Femur (tissue), 1 donor: ENCODE data around the gene DNM3.

Source experiments
- DNase-seq: peaks from one replicate; pipeline ENCODE4 v3.0.0-alpha.2; 2017

The DNM3 gene

DNA sequence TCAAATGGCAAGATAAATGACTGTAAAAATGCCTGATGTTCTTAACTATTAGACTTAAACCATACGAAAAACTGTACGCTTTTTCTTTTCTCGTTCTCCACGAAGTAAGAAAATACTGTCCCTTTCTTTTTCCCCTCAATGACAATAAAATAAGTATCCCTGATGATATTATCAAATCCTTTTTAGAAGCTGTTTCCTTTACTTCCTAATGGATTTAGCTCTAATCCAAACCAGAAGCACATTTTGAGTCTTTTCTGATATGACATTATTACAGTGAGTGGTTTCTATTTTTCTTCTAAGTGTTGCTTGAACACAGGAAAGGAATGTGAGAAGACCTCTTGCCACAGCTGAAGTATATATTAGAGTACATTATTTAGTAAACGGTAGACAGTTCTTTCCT, 32.4 kb downstream of the DNM3 start:
- DNase-seq: no peak

DNA sequence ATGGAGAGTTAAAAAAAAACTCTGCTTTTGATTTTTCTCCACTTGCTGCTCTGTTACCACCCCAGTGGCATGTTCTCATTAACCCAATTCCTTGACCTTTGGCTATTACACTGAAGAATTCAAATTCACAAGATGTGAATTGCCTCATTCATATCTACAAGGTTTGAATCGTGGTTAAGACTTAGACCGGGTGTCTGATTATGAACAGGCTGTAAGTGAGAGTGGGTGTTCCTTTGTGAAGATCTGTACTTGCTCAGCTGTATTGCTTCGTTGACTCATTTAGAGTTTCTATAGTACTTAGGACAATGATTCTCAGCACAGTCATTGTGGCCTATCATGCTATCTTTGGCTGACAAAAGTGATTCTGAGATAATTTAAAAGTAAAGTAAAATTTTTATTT, 36.4 kb downstream of the DNM3 start:
- no peak for DNase-seq

DNA sequence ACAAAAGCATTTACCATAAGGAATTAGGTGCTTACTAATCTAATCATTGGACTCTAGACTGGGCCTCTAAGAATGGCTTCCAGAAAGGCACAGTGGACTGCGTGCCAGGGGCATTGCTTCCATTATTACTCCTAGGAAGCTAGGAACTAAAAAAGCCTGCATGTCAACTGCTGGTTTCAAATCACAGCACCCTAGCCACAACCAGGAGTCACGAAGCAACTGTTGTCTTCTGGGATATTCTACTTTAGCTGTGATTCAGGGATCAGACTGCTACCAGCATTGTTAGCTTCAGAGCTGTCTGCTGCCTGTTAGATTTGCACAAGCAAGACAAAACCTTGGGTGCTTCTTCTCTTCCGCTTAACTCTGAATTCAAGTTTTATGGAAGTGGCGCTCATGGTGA, 38.3 kb downstream of the DNM3 start:
- DNase-seq: no peak

DNA sequence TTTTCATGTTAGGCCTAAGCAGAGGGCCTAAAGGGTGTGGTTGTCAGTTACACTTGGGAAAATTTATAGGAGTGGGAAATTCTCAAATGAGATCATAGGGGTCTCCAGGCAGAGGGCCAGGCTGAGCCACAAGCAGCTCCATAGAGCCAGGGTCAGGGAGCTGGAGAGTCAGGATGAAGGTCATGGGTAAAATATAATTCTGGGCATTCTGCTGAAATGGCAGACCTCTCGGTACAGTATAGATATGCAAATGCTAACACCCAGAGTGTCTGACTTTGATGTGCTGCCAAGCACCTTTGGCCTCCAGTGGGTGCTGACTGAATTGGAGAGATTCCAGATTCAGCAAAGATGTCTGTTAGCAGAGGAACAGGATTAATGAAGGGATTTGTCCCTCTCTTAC, 40.1 kb downstream of the DNM3 start:
- no peak for DNase-seq

DNA sequence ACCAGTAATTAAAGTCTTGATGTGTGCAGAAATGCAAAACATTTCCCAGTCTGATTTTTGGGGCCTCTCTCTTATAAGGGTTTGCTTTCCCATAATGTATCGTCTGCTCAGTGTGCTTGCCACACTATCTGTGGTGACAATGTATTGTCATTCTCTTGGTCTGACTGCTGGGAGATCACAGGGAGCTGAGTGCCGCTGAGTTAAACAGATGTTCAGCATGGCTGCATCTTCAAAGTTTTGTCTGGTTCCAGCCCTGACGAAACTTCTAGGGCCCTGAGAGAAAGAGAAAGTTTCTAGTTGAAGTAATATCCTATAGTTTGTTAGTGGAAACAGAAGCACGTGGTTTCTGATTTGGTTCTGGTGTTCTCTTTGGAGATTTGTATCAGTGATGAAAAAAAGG, 42.6 kb downstream of the DNM3 start:
- no peak for DNase-seq

DNA sequence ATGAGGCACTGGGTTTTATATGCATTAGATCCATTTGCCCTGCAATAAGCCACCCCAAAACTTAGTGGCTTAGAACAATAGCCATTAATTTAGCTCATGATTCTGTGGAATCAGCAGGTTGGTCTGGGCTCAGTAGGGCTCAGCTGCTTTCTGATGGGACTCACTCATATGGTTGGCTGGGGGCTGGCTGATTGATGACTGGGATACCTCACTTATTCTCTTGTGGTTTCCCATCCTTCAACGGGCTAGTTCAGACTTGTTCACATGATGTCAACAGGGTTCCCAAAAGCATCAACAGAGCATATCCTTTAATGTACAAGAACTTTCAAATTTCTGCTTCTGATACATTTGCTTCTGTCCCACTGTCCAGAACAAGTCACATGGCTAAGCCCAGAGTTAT, 43.2 kb downstream of the DNM3 start:
- no peak for DNase-seq

DNA sequence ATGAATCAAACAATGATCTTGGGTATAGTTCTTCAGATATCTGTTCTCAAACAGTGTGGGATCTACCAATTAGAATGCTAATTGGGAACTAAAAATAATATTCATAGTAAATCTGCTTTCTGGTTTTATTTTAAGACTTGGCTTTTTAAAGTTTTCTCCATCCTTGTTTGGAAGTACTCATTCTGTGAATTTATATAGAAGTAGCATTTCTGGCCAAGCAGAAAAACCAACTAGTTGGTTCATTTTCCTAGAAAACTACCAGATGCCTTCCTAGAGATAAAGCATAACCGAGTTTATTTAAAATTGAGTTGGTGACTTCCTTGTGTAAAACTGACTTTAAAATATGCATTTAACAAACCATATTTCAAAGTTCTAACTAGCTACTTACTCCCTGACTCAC, 48.8 kb downstream of the DNM3 start:
- DNase-seq: no peak

DNA sequence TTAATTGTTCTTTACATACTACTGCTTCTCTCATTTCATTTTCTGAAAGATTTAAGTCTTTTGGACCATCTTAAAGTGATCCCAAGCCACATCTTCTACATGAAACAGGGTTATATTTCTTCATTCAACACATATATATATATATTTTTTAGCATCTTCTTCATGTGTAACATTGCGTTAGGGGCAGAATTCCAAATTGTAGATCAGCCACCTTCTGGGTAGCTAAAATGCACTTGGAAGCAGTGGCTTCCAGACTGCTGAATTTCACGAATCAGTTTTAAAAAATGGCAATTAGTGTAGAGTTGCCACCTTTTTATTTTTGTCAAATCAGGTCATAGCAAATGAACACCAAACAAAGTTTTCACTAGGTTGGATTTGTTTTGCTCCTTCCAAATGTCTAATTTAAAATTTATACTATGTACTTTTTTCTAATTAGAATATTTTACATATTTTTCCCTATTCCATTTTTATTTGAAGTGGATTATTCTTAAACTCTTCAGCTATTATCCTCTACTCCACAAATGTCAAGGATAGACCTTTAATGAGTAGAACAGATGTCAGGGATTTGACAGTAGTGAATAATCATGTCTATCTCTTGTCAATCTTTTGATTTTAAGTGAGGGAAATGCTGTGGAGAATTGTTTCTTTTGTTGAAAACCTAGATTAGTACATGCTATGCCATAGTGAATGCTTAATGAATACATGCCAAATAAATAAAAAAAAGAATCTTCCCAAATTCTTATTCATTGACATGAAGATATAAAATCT, 55.8 kb downstream of the DNM3 start:
- DNase-seq: no peak

DNA sequence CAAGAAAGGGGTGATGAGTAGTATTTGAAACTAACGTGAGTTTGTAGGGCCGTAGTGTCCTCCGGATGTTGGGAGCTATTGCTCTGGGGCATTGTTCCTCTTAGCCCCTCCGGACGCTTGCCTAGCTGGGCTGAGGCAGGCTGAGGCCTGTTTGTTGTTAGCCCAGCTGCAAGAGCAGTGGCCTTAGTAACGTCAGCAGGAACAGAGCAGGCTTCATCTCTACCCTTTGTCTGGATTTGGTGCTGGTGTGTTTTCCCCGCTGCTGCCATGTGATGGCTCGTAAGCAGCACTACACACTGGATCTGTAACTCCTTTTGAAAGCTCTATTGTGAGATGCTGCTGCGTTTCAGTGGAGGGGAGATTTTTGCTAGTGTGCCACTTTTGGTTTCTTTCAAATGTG, 57.6 kb downstream of the DNM3 start:
- DNase-seq: no peak

DNA sequence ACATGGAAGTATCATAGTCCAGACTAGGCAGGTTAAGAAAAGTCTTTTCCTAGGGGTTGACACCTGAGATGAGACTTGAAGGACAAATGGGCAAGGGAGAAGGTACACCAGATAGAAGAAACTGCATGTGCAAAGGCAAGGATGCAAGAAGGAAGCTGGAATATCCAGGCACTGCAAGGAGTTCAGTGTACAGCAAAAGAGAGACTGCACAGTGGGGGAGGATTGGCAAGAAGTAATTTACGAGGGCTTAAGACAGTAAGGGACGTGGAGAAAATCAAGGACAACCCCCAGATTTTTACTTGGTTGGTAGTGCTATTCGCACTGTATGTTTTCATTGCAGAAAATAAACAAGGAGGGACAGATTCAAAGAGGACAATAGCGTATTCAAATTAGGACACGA, 58.5 kb downstream of the DNM3 start:
- no peak for DNase-seq

DNA sequence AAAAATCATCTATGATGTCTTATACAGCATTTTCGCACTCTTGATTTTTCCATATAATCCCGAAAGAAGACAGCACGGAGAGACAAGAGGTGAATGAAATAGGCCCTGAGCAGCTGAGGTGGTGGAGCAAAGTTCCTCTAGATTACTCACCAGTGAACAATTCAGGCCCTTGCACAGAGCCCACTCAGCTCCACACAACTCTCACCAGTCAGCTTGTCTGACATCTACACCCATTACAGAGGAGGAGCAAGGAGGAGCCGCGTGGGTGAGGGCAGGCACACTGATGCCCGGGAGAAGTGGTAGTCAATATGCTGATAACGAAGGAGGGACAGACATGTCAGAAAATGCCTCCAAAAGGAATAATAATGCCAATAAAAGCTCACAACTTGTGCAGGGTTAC, 59.9 kb downstream of the DNM3 start:
- DNase-seq: no peak

DNA sequence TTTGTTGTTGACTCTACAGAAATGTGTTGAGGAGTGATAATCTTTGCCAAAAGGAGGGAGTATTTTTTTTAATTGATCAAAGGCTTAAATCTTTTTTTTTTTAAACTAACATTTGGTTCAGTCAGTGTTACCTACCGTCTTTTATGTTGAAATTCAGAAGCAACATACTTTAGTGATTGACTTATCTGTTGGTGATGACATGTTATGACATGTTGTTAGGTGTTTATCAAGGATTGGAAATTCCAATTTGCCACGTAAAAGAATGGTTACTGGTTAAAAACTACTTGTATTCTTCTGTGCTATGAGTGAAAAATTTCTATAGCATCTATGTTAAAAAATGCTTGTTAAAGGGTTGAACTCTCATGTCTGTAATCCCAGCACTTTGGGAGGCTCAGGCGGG, 61.2 kb downstream of the DNM3 start:
- no peak for DNase-seq

DNA sequence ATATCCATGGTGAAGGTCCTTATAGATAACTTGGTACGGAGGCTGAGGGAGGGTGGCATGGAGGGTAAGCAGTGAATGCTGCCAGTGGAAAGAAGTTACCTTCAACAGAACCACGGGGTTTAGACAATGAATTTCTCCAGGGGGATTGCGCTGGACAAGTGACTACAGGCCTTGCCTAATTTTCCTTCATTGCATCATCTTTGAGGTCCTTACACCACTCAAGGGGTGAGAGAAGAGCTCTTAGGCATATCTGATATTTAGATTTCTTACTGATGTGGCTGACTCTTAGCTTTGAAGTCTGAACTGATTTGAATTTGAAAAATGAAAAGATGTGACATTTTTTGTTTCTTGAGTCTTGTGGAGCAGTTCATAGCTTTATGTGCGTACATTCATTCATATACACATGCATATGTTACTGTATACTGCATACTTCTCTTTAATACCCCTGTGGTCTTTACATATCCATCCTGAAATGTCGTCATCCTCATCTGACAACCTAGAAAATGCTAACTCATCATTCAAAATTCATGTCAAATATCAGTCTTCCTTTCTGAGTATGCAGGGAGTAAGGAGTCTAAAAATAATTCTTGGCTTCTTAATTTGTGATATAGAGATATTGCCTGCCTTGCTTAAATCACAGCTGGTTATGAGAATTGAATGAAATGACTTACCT, 63.6 kb downstream of the DNM3 start:
- no peak for DNase-seq

DNA sequence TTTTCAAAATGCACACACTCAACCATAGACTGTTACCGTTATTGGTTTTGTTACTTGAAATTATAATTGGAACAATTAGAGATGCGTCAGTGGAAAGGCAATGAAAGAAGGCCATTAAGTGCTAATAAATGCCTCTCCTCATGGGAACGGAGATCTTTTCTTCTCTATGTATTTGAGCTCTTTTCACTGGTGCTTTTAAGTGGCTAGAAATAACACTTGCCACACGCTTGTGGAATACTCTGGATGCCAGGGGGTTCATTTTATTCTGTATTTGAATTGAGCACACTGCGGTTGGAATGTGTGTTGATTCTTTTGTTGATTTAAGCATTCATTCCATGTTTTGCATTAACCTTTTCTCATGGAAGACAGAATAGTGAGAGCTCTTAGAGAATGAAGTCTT, 68.4 kb downstream of the DNM3 start:
- DNase-seq: no peak

DNA sequence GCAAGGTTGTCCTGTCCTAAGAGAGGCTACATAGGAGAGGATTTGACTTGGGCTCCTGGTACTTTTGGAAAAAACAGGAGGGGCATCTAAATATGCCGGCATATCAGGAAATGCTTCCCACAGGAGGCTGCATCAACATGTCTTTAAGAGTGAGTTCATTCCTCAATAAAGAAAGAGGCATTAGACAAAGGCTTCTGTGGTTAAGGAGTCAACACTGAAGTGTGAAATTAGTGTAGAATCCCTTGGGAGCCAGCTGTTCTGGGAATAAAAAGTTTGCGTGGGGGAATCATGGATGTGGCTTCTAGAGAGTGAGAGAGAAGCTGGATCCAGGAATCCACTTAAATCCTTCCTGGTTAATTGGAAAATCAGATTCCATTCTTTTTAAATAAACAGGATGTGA, 69.5 kb downstream of the DNM3 start:
- no peak for DNase-seq

DNA sequence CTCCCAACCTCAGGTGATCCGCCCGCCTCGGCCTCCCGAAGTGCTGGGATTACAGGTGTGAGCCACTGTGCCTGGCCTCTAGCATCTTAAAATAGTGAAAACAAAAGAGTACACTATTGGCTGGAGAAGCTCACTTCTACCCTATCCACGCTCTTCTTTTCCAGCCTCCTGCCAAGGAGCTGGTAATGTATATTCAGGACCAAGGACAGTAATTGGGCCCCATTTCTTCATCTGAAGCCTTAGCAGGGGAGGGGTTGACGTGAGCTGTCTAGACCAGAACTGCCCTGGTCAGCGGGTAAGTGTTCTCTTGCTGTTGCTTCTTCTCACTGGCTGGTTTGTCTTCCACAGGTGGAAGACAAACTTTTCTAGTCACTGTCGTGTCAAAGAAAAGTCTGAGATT, 70.2 kb downstream of the DNM3 start:
- no peak for DNase-seq

DNA sequence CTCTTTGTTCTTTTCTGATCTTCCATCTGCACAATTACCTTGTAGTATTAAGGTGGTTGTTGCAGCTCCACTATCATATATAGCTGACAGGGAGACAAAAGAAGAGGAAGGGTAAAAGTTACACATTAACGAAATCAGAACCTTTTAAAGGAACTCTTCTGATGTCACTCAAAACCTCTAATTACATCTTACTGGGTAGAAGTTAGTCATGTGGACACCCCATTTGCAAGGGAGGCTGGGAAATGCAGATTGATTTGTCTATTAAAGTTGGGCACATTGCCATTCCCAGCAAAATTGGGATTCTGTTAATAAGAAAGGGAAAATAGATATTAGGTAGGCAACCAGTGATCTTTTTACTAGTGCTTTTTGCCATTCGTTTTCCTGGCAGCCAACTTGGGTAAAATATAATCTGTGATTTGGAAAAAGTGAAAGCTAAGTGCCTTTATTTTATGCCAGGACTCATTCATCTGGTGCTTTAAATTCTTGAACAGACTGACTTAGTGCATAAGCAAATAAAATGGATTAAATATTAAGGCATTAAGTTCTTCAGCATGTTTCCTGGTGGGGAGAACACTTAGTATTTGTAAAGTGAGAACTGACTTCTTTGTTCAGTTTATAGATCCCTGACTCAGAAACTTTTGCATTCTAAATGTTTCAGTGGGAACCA, 71.3 kb downstream of the DNM3 start:
- no peak for DNase-seq

DNA sequence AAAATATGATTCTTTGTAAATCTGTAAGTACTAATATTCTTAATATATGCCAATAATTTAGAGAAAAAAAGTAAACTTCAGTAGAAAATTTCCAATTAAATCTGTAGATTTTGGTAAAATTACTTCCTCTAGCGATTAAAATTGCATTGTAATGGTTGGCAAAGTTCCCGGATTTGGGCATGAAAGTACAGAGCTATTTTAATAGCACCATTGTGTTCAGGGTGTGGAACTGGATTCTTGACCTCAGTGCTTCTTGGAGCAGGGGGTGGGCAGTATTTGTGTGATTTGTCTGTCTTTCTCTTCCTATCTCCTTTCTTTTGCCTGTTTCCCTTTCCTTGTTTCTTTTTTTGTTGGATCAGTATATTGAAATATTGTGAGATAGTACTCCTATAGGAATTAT, 72.1 kb downstream of the DNM3 start:
- no peak for DNase-seq

DNA sequence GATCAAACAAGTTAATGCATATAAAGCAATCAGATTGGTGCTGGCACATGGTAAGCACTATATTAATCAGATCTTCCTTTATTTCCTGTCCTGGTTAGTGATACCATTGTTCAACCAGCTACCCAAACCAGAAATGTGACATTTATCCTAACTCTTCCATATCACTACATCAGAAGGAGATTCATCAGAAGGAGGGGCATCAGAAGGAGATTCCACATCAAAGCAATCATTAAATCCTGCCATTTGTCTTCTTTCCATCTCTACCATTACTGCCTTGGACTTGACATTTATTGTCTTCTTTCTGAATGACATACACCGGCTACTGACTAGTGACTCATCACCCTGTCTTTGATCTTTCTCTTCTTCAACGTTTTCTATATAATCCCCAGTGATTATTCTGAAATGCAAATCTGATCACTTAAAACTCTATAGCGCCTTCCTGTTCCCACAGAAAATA, 75.0 kb downstream of the DNM3 start:
- DNase-seq: no peak

DNA sequence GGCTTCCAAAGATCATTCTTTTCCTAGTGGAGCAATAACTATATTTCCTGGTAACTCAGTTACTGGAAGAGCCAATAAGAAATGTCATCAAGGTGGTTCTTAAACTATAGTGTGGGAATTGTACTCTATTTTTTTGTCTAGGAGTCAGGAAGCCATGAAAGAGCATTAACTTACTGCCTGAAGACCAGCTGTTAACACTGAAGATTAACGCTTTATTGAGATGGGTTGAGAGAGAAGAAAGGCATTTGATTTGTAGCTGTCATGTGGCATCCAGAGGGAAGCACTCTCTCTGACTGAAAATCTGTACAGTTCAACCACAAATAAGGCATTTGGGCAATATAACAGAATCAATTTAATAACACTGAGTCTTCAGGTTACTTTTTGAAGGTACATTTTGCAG, 76.0 kb downstream of the DNM3 start:
- no peak for DNase-seq

DNA sequence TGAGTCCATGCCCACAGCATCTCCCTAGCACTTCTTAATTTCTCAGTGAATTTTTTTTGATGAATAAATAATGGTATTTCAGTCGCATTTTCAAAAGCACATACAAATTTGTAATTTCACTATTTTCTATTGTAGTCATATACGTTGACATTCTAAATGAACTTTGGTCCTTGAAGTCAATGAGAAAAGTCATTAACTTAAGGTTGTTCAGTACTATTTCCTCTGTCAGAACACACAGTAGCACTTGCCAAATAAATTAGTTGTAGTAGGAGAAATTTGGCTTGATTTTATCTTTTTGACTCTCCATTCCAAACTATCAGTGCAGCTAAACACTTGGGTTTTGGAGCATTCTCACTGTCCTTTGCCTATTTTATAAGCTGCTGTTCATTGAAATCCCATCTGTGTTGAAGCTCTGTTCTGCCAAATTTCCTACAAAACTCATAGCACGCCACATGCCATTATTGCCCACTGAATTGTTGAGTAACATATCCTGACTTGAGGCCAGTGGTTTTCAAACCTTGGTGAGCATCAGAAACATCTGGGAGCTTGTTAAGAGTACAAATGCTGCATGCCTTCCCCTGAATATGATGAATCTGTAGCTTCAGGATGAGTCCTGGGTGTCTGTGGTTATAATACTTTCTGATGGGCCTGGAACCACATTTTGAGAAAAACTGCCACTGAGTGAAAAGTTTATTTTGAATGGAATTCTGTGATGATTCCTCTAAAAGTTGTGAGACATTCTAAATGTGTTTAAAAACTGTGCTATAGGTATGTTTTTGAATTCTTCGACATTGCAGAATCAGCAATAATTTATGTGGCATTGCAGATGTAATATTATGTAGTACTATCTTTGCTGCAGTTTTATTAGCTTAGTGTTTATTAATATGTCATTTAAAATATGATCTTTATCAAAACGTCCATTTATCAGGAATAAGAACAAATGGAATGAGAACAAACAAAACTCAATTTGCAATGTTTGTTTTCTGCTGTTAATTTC, 78.9 kb downstream of the DNM3 start:
- DNase-seq: no peak

DNA sequence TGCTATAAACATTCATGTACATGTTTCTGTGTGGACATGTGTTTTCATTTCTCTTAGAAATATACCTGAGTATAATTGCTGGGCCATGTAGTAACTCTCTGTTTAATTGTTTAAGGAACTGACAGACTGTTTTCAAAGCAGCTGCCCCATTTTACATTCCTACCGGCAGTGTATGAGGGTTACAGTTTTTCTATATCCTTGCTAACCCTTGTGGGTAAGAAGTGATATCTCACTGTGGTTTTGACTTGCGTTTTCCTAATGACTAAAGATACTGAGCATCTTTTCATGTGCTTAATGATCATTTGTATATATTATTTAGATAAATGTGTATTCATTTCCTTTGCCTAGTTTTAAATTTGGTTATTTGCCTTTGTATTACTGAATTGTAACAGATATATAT, 81.7 kb downstream of the DNM3 start:
- no peak for DNase-seq

DNA sequence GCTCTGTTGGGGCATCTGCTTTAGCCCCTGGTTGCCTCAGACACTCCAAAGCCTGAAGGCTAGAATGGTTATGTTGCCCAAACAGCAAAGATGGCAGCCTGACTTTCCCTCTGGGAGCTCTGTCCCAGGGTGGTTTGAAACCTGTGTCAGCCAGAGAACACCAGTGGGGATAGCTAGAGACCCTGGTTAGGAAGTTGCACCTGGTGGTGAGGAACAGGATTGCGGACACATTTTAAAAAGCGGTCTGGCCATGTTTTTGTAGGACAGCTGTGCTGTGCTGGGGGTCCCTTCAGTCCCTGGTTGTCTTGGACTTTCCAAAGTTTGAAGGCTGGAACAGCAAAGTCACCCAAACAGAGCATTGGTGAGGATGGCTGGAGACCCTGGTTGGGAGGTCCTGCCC, 87.8 kb downstream of the DNM3 start:
- no peak for DNase-seq
